H1 (cell line): ENCODE measurements around the gene CNIH3.

Experiments
- MAFK ChIP-seq: IDR thresholded peaks from 2 replicates; pipeline ENCODE4 v1.6.1; 2012; ENCODE audit warnings: low read depth, mild to moderate bottlenecking, improper control_type of control experiment, low read length
- POLR2A ChIP-seq, 2 experiments: IDR thresholded peaks; 1 replicate in 1 of 2; 2 replicates in 1 of 2; pipeline ENCODE4 v1.6.1; 2011; ENCODE audit warnings: low read depth in 2 of 2, low read length in 2 of 2, mild to moderate bottlenecking in 2 of 2; ENCODE audit errors: control extremely low read depth in 1 of 2
- TF ChIP-seq, protein P1 (sequence below): IDR thresholded peaks from 2 replicates; pipeline ENCODE4 v1.6.1; 2011; ENCODE audit warnings: low read length, improper control_type of control experiment

DNA sequence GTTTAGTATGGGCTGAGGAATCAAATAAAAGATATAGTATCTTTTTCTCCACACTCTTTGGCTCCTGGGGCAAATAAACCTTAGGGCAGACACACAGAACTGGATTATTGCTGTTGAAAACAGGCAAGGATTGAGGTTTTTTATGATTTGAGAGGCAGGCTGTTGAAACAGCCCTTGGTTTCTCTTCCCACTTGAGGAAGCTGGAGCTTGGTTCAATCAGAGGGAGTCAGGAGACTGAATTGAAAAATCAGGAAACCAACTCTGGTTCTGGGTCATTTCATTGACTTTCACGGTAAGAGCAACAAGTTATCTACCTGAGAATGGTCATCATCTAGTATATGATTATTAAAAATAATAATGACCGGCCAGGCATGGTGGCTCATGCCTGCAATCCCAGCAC lies 108.4 kb downstream of the CNIH3 start:
- TF ChIP-seq POLR2A (IDR thresholded peaks at IDR 0.05; ENCODE audit: control extremely low read depth in 1 of 2, low read depth in 2 of 2, low read length in 2 of 2) (no peak), MAFK (no peak)
- TF ChIP-seq, protein P1, sequence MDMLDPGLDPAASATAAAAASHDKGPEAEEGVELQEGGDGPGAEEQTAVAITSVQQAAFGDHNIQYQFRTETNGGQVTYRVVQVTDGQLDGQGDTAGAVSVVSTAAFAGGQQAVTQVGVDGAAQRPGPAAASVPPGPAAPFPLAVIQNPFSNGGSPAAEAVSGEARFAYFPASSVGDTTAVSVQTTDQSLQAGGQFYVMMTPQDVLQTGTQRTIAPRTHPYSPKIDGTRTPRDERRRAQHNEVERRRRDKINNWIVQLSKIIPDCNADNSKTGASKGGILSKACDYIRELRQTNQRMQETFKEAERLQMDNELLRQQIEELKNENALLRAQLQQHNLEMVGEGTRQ: no peak
